ENCODE data around the gene EML6.

DNA sequence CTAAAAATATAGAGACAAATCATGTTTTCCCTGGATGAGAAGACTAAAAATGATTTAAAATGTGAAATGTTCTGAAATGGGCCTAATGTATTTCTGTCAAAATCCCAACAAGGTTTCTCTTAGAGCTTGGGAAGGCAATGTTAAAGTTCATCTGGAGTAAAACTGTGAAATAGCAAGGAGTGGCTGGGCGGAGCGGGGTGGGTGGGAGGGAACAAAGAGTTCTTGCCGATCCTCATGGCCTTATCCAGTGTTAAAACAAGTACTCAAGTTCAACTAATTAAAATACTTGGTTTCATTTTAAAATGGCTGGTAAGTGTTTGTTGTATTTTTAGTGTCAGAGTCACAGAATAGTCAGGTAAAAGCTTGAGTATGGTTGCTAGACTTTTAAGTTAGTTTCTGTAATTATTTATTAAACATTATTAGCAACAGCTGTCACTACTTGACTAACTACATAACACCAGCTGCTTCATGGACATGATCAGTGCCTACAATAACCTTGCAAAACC, 239.5 kb downstream of the EML6 start:
- TF ChIP-seq, protein P1, sequence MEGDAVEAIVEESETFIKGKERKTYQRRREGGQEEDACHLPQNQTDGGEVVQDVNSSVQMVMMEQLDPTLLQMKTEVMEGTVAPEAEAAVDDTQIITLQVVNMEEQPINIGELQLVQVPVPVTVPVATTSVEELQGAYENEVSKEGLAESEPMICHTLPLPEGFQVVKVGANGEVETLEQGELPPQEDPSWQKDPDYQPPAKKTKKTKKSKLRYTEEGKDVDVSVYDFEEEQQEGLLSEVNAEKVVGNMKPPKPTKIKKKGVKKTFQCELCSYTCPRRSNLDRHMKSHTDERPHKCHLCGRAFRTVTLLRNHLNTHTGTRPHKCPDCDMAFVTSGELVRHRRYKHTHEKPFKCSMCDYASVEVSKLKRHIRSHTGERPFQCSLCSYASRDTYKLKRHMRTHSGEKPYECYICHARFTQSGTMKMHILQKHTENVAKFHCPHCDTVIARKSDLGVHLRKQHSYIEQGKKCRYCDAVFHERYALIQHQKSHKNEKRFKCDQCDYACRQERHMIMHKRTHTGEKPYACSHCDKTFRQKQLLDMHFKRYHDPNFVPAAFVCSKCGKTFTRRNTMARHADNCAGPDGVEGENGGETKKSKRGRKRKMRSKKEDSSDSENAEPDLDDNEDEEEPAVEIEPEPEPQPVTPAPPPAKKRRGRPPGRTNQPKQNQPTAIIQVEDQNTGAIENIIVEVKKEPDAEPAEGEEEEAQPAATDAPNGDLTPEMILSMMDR (IDR thresholded peaks at IDR 0.05), result no peak
- no peak for TF ChIP-seq POLR2A (IDR thresholded peaks at IDR 0.05)
